BJ (cell line): Measurements from ENCODE around the gene PLPP2. TPM values are rescaled to one million over a fixed set of nuclear protein-coding genes. Genes with fewer than 3 reads are reported as not detected.
A peak's percentile ranks its signal among the peaks of the same experiment; 100 is the strongest.

Experiments used
- CTCF ChIA-PET: fragments of 350-600 bp; formaldehyde crosslinking; extraction: SDS; loops from one replicate; lab custom pipeline; 2021; ENCODE audit warnings: antibody characterized with exemption, inconsistent platforms; lab: Yijun Ruan, JAX
- POLR2A ChIA-PET: fragments of 300-600 bp; sonication (Branson Sonifier 250); formaldehyde crosslinking; extraction: SDS; loops from one replicate; lab custom pipeline; 2021; ENCODE audit warnings: antibody characterized with exemption; lab: Charles Lee
- DNase-seq: peaks from one replicate; pipeline ENCODE4 v3.0.0-alpha.2; 2011; ENCODE audit warnings: low read depth
- H3K27me3 ChIP-seq: 2 replicates; pipeline ENCODE4 v1.6.0; 2011; ENCODE audit warnings: low read length; ENCODE audit not compliant: control insufficient read depth, insufficient read depth
- H3K36me3 ChIP-seq: 2 replicates; pipeline ENCODE4 v1.5.1; 2011; ENCODE audit warnings: low read length; ENCODE audit not compliant: control insufficient read depth, insufficient read depth
- H3K4me3 ChIP-seq: 2 replicates; pipeline ENCODE4 v1.5.1; 2011; ENCODE audit warnings: low read depth, mild to moderate bottlenecking, control low read depth, low read length
- CTCF ChIP-seq: IDR thresholded peaks from 2 replicates; pipeline ENCODE4 v1.5.1; 2011; ENCODE audit warnings: low read depth, mild to moderate bottlenecking, control low read depth, inconsistent platforms, low read length, moderate library complexity; ENCODE audit not compliant: insufficient read depth
- polyA minus RNA-seq: library from RNA; depleted of rRNA, polyadenylated mRNA; stranded (reverse); fragments of >200 nt; gene quantifications from 2 replicates; pipeline ENCODE4 v1.2.3, GENCODE V29; 2011; rRNA and poly(A)+ RNA removed
- polyA plus RNA-seq: library from polyadenylated mRNA; depleted of rRNA; stranded (reverse); fragments of >200 nt; gene quantifications from 2 replicates; pipeline ENCODE4 v1.2.3, GENCODE V29; 2011; rRNA removed

The PLPP2 gene
- polyA plus RNA-seq (3.8 and 6.7 TPM in 2 replicates), polyA minus RNA-seq (4.7 and 6.5 TPM in 2 replicates)

- POLR2A ChIA-PET, result no interaction called here
- peaks cover 15% of the 10 kb centered on the region for H3K27me3 ChIP-seq
- peak within 1 kb of the TSS; percentile 57 for H3K4me3 ChIP-seq
- no peak for TF ChIP-seq CTCF
- CTCF ChIA-PET, result no interaction called here
- no peak for DNase-seq
- no peaks in the 10 kb centered on the region for H3K36me3 ChIP-seq
Measured at GRCh38 chr19:291006-291521, at the start of gene PLPP2. Gene PLPP2 (minus strand): TSS chr19:291403. CDS start chr19:291336, 67 bp downstream.

- peaks cover 6% of the 10 kb centered on the region for H3K36me3 ChIP-seq
- H3K4me3 ChIP-seq, result no peak overlapping the region
- H3K27me3 ChIP-seq, result no peaks in the 10 kb centered on the region
- POLR2A ChIA-PET, result no interaction called here
- TF ChIP-seq CTCF, result no peak
- CTCF ChIA-PET, result no interaction called here
- no peak for DNase-seq
Measured at GRCh38 chr19:340620-341385, 49.6 kb upstream of the PLPP2 start.

GRCh38 chr19:339262-339887 lies 48.2 kb upstream of the PLPP2 start:
- no peak for DNase-seq
- CTCF ChIA-PET, result no interaction called here
- POLR2A ChIA-PET, result no interaction called here
- H3K27me3 ChIP-seq, result no peaks in the 10 kb centered on the region
- peaks cover 12% of the 10 kb centered on the region for H3K36me3 ChIP-seq
- TF ChIP-seq CTCF, result no peak
- H3K4me3 ChIP-seq, result no peak overlapping the region

- Histone ChIP-seq H3K36me3 (peaks cover 14% of the 10 kb centered on the region), H3K27me3 (no peaks in the 10 kb centered on the region), H3K4me3 (no peak overlapping the region)
- TF ChIP-seq CTCF, result no peak
- no peak for DNase-seq
- CTCF ChIA-PET, result no interaction called here
- POLR2A ChIA-PET, result no interaction called here
Measured at GRCh38 chr19:338421-338820, 47.2 kb upstream of the PLPP2 start.

GRCh38 chr19:336067-336614 lies 44.9 kb upstream of the PLPP2 start:
- no peak for TF ChIP-seq CTCF
- no peaks in the 10 kb centered on the region for H3K27me3 ChIP-seq
- peaks cover 15% of the 10 kb centered on the region for H3K36me3 ChIP-seq
- DNase-seq, result no peak
- no peak overlapping the region for H3K4me3 ChIP-seq
- POLR2A ChIA-PET, result no interaction called here
- CTCF ChIA-PET, result no interaction called here
